ENCODE results near the gene RRAS. TPM values are rescaled to one million over a fixed set of nuclear protein-coding genes. Genes with fewer than 3 reads are reported as not detected.
A peak's percentile ranks its signal among the peaks of the same experiment; 100 is the strongest.
"Not testable (repeated sequence)": the region's sequence is repeated elsewhere in the genome, so short reads cannot be mapped to it uniquely, and the experiment has no call there.

RRAS gene
- total RNA-seq, 4 donors from 2014 or later, result 6.3 to 40.8 (median 12.8) TPM

GRCh38 chr19:49631014-49631588 lies 8.8 kb downstream of the RRAS start:
- no peak for DNase-seq
- WGBS, 2 donors, result 25 to 32% methylated on average over 8 to 9 of the region's 9 CpGs
- H3K27ac ChIP-seq, result peak overlapping the region in 3 of 4 donors; percentile 30 to 44 (median 30)

GRCh38 chr19:49629659-49630058 lies 10.3 kb downstream of the RRAS start:
- H3K4me1 ChIP-seq, result peaks cover 5 to 23% (median 7%) of the 10 kb centered on the region in 3 donors
- DNase-seq, result no peak
- H3K27me3 ChIP-seq, result no peaks in the 10 kb centered on the region
- no peak for TF ChIP-seq POLR2A (IDR thresholded peaks at IDR 0.05)
- no peak for TF ChIP-seq CTCF (IDR thresholded peaks at IDR 0.05)
- no peaks in the 10 kb centered on the region for H3K9me3 ChIP-seq
- peaks cover 0 to 38% (median 13%) of the 10 kb centered on the region in 3 donors for H3K36me3 ChIP-seq
- intact Hi-C loops (cut with DNase I), result no loop called here
- H3K4me3 ChIP-seq, result no peak overlapping the region
- 80 to 94% methylated on average over 4 to 9 of the region's 9 CpGs for WGBS, 2 donors
- no peak overlapping the region for H3K27ac ChIP-seq

More at GRCh38 chr19:49631014-49631588, 8.8 kb downstream of the RRAS start:
- intact Hi-C loops (cut with DNase I), result no loop called here
- Histone ChIP-seq H3K9me3 (no peaks in the 10 kb centered on the region), H3K27me3 (no peaks in the 10 kb centered on the region), H3K4me1 (peaks cover 9 to 35% (median 15%) of the 10 kb centered on the region in 3 donors), H3K36me3 (peaks cover 0 to 23% (median 0%) of the 10 kb centered on the region in 3 donors), H3K4me3 (no peak overlapping the region)
- TF ChIP-seq POLR2A (IDR thresholded peaks at IDR 0.05) (no peak), CTCF (IDR thresholded peaks at IDR 0.05) (no peak)

GRCh38 chr19:49626226-49626625 lies 13.7 kb downstream of the RRAS start:
- Histone ChIP-seq H3K36me3 (peaks cover 8 to 63% (median 21%) of the 10 kb centered on the region in 3 donors), H3K4me1 (peaks cover 5 to 13% (median 6%) of the 10 kb centered on the region in 3 donors), H3K27ac (no peak overlapping the region), H3K9me3 (no peaks in the 10 kb centered on the region), H3K27me3 (no peaks in the 10 kb centered on the region), H3K4me3 (no peak overlapping the region)
- intact Hi-C loops (cut with DNase I), result no loop called here
- WGBS, 2 donors, result 72 to 83% methylated on average over 4 of the region's 11 CpGs
- TF ChIP-seq POLR2A (IDR thresholded peaks at IDR 0.05) (no peak), CTCF (IDR thresholded peaks at IDR 0.05) (no peak)
- no peak for DNase-seq

- TF ChIP-seq CTCF (IDR thresholded peaks at IDR 0.05) (no peak), POLR2A (IDR thresholded peaks at IDR 0.05) (no peak)
- no peak overlapping the region for H3K4me3 ChIP-seq
- peaks cover 13 to 72% (median 25%) of the 10 kb centered on the region in 3 donors for H3K36me3 ChIP-seq
- H3K27ac ChIP-seq, result no peak overlapping the region
- H3K9me3 ChIP-seq, result no peaks in the 10 kb centered on the region
- peaks cover 0 to 3% (median 0%) of the 10 kb centered on the region in 3 donors for H3K4me1 ChIP-seq
- no peaks in the 10 kb centered on the region for H3K27me3 ChIP-seq
- intact Hi-C loops (cut with DNase I), result no loop called here
- DNase-seq, result no peak
- 74 to 84% methylated on average over 9 to 14 of the region's 27 CpGs for WGBS, 2 donors
These were observed 14.7 kb downstream of the RRAS start for GRCh38 chr19:49624967-49625910.

- H3K27ac ChIP-seq; DNase-seq; H3K27me3 ChIP-seq; intact Hi-C loops (cut with DNase I); H3K4me3 ChIP-seq; H3K9me3 ChIP-seq: not testable (repeated sequence)
- Histone ChIP-seq H3K4me1 (peaks cover 0 to 19% (median 8%) of the 10 kb centered on the region in 3 donors), H3K36me3 (peaks cover 38 to 98% (median 45%) of the 10 kb centered on the region in 3 donors)
- 91% methylated on average over 13 of the region's 13 CpGs for WGBS, 2 donors
These were observed 22.1 kb downstream of the RRAS start for GRCh38 chr19:49617860-49618259.

Data from esophagus squamous epithelium (tissue), 5 donors.